HepG2 (cell line): ENCODE results near the gene TAF1C. TPM values are rescaled to one million over a fixed set of nuclear protein-coding genes. Genes with fewer than 3 reads are reported as not detected.

Experiments
- LRRFIP1 ChIP-seq: sonication (generic); formaldehyde crosslinking; conservative IDR thresholded peaks from 2 replicates; pipeline ENCODE4 v1.4.0; 2020; ENCODE audit warnings: missing genetic modification reagents
- ZFP91 ChIP-seq: sonication (generic); formaldehyde crosslinking; IDR thresholded peaks from 2 replicates; pipeline ENCODE4 v1.9.0; 2022; ENCODE audit warnings: missing genetic modification reagents, mild to moderate bottlenecking, borderline replicate concordance
- ZNF138 ChIP-seq: sonication (generic); formaldehyde crosslinking; IDR thresholded peaks from 2 replicates; pipeline ENCODE4 v1.5.0; 2020; ENCODE audit warnings: mild to moderate bottlenecking, low read depth, missing genetic modification reagents
- ZNF18 ChIP-seq: sonication (generic); formaldehyde crosslinking; IDR thresholded peaks from 2 replicates; pipeline ENCODE4 v1.8.0; 2022; ENCODE audit warnings: mild to moderate bottlenecking, missing genetic modification reagents; ENCODE audit not compliant: insufficient replicate concordance
- ZNF235 ChIP-seq: sonication (generic); formaldehyde crosslinking; IDR thresholded peaks from 2 replicates; pipeline ENCODE4 v1.8.1; 2023; ENCODE audit warnings: mild to moderate bottlenecking, missing genetic modification reagents, borderline replicate concordance
- ZNF646 ChIP-seq: sonication (generic); formaldehyde crosslinking; IDR thresholded peaks from 2 replicates; pipeline ENCODE4 v1.9.0; 2021; ENCODE audit warnings: mild to moderate bottlenecking, missing genetic modification reagents
- ZNF660 ChIP-seq: sonication (generic); formaldehyde crosslinking; IDR thresholded peaks from 2 replicates; pipeline ENCODE4 v1.5.1; 2020; ENCODE audit warnings: mild to moderate bottlenecking, low read depth, missing genetic modification reagents, borderline replicate concordance
- ZNF7 ChIP-seq: IDR thresholded peaks from 2 replicates; pipeline ENCODE4 v1.6.1; 2016; ENCODE audit warnings: missing biosample characterization, missing genetic modification reagents
- polyA plus RNA-seq, 8 experiments: library from polyadenylated mRNA; depleted of rRNA in 3 of 8; stranded (reverse) in 7 of 8; unstranded in 1 of 8; fragments of >200 nt; fragmentation: Illumina TruSeq in 4 of 8; extraction: Trizol in 4 of 8; gene quantifications; 2 replicates each; pipeline versions ENCODE4 v1.2.1 to v1.2.3, GENCODE V29; 2011 to 2016; ENCODE audit warnings: low read depth in 4 of 8, missing spikeins in 1 of 8, mixed read lengths in 1 of 8; ENCODE audit not compliant: insufficient read depth in 1 of 8
- total RNA-seq, 5 experiments: library from RNA; depleted of rRNA; stranded (reverse); fragments of >200 nt; fragmentation: Illumina TruSeq; extraction: Trizol; gene quantifications; 2 replicates each; pipeline ENCODE4 v1.2.3, GENCODE V29; 2016; ENCODE audit warnings: low read depth in 1 of 5

TAF1C gene
- total and polyA plus RNA-seq, 2 of the 13 experiments (the other 11 are each of a cell fraction or from before 2014, with no cell fraction given), result 15.6 to 20.8 TPM

- peak; percentile 53; the same call in 1 of the 2 replicates for TF ChIP-seq LRRFIP1 (CRISPR knock-in tag)
- TF ChIP-seq ZNF660 (CRISPR knock-in tag), result no peak
- TF ChIP-seq ZNF7, result no peak; the same call in 1 of the 2 replicates
- no peak for TF ChIP-seq ZNF646 (CRISPR knock-in tag)
- TF ChIP-seq ZNF235, result peak; percentile 67; the same call in 1 of the 2 replicates
- TF ChIP-seq ZNF138 (CRISPR knock-in tag), result no peak
- peak; percentile 94 for TF ChIP-seq ZFP91
- TF ChIP-seq ZNF18 (CRISPR knock-in tag), result no peak
Measured at GRCh38 chr16:84186685-84187437, at the start of gene TAF1C (continued).
